Body of pancreas (tissue), 4 donors: ENCODE results near the gene AHSA1.

Experiments used
- POLR2A ChIP-seq, 3 donors: fragments of 450-650 bp; IDR thresholded peaks; one replicate each; pipeline ENCODE4 v1.6.1; 2016; ENCODE audit warnings: antibody characterized with exemption in 3 of 3, mild to moderate bottlenecking in 2 of 3
- TF ChIP-seq, protein P1 (sequence below), 7 experiments: fragments of 450-650 bp in 4 of 7; fragments of 200-600 bp in 3 of 7; sonication (generic) in 3 of 7; IDR thresholded peaks; one replicate each; pipeline ENCODE4 v1.5.1; 2016 to 2019; ENCODE audit warnings: antibody characterized with exemption in 7 of 7

- TF ChIP-seq, protein P1, sequence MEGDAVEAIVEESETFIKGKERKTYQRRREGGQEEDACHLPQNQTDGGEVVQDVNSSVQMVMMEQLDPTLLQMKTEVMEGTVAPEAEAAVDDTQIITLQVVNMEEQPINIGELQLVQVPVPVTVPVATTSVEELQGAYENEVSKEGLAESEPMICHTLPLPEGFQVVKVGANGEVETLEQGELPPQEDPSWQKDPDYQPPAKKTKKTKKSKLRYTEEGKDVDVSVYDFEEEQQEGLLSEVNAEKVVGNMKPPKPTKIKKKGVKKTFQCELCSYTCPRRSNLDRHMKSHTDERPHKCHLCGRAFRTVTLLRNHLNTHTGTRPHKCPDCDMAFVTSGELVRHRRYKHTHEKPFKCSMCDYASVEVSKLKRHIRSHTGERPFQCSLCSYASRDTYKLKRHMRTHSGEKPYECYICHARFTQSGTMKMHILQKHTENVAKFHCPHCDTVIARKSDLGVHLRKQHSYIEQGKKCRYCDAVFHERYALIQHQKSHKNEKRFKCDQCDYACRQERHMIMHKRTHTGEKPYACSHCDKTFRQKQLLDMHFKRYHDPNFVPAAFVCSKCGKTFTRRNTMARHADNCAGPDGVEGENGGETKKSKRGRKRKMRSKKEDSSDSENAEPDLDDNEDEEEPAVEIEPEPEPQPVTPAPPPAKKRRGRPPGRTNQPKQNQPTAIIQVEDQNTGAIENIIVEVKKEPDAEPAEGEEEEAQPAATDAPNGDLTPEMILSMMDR (IDR thresholded peaks at IDR 0.05), result no peak
- no peak for TF ChIP-seq POLR2A (IDR thresholded peaks at IDR 0.05)
These were observed 49.9 kb downstream of the AHSA1 start for GRCh38 chr14:77507762-77508161.
